LNCAP (cell line): ENCODE data around the gene HES3.

Experiments
- TF ChIP-seq, protein P1 (sequence below): fragments of 450-650 bp; IDR thresholded peaks from 2 replicates; pipeline ENCODE4 v1.5.1; 2017; ENCODE audit warnings: mild to moderate bottlenecking

HES3 gene

DNA sequence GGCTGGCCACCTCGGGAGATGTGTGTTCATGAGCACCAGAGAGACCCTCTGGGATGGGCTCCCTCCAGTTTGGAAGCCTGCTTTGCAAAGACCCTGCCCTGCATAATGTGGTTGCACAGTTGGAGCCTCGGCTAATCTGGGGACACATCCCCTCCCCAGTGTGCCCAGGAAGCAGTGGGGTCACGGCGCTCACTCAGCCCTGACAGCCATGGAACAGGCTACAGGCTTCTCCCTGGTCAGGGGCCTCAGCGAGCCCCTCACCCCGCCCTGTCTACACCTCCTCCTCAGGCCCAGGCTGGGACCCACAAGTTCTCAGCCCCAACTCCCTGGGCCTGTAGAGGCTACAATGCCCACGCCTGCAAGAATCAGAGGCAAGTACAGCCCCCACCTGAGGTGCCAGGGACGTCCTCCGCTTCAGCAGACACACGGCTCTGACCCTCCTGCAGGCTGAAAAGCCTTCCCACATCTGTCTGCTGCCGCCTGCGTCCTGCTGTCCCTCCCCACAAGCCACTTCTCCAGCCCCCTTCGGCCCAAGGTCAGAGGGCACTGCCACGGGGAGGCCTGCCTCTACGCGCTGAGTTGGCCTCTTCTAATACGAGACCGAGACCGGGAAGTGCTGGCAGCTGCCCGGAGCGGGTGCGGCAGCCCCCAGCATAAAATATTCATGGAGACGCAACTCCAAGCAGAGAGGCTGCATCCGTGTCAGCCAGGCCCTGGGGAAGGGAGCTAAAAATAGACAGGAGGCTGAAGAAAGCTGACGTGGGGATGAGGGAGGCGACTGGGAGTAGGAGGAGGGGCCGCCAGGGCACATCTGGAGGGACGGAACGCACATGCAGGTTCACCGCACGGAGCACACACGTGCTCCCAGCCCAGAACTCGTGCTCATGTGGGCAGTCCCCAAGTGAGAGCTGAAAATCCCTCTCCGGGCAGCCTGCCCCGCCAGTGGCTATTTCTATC, 32.1 kb downstream of the HES3 start:
- TF ChIP-seq, protein P1, sequence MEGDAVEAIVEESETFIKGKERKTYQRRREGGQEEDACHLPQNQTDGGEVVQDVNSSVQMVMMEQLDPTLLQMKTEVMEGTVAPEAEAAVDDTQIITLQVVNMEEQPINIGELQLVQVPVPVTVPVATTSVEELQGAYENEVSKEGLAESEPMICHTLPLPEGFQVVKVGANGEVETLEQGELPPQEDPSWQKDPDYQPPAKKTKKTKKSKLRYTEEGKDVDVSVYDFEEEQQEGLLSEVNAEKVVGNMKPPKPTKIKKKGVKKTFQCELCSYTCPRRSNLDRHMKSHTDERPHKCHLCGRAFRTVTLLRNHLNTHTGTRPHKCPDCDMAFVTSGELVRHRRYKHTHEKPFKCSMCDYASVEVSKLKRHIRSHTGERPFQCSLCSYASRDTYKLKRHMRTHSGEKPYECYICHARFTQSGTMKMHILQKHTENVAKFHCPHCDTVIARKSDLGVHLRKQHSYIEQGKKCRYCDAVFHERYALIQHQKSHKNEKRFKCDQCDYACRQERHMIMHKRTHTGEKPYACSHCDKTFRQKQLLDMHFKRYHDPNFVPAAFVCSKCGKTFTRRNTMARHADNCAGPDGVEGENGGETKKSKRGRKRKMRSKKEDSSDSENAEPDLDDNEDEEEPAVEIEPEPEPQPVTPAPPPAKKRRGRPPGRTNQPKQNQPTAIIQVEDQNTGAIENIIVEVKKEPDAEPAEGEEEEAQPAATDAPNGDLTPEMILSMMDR = no peak

DNA sequence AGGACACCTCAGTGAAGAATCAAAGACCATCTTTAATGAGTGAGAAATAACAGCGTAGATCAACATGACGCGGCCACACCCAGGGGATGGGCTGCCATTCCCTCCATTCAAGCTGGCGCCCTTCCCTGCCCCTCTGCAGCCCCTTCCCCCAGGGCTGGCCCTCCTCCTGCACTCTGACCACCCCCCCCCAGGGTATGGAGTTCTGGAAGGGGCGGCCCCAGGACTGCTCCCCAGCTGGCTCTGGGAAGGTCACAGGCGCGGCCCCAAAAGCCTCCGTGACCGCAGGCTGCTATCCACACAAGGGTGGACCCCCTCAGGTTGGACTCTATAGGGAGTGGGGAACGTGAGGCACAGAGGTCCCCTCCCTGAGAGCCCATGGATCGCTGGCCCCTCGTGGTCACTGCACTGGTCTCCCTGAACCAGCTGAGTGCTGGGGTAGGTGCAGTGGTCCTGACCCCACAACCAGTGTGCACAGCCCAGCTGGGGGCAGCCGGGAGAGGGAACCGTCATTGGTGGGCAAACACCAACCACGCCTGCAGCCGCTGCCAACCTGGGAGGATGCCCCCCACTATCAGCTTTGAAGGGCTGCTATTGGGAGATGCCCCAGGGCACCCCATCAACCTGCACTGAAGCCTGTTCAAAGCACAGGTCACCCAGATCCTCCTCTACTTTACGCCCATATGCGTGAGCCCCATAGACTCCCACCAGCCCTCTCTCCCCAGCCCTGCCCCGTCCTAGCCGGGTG, 33.0 kb downstream of the HES3 start:
- TF ChIP-seq, protein P1 = no peak

DNA sequence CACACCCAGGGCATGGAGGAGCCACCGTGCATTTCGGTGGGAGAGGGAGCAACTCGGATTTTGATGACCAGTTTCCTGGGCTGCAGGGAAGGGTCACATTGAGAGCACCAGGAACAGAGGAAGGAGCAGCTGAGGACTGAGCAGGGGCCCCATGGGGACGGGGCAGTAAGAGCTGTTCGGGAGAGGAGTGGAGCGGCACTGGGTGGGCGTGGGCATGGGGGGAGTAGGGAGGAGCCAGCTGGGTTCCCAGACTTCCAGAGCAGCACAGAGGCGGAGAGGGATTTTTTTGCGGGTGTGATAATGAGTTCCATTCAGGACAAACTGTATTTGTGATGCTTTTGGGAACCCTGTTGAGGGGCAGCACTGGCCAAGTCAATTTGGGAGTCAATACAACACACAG, 34.3 kb downstream of the HES3 start:
- TF ChIP-seq, protein P1 = no peak

DNA sequence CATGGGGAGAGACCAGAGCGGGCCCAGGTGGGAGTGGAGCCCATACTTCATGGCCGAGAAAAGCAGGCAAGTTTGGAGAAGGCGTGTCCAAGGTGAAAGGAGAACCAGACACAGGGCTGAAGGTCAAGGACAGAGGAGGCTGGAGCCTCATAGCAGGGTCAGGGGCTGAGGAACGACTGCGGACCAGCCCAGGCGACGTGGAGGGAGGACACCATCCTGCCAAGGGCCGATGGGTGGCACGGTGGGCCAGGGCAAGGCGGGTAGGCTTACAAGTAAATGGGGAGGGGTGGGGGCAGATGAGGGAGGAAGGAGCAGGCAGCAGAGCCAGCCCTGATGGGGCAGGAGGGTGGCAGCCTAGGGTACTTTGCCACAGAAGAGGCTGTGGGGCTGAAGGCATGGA, 35.1 kb downstream of the HES3 start:
- TF ChIP-seq, protein P1 = no peak

DNA sequence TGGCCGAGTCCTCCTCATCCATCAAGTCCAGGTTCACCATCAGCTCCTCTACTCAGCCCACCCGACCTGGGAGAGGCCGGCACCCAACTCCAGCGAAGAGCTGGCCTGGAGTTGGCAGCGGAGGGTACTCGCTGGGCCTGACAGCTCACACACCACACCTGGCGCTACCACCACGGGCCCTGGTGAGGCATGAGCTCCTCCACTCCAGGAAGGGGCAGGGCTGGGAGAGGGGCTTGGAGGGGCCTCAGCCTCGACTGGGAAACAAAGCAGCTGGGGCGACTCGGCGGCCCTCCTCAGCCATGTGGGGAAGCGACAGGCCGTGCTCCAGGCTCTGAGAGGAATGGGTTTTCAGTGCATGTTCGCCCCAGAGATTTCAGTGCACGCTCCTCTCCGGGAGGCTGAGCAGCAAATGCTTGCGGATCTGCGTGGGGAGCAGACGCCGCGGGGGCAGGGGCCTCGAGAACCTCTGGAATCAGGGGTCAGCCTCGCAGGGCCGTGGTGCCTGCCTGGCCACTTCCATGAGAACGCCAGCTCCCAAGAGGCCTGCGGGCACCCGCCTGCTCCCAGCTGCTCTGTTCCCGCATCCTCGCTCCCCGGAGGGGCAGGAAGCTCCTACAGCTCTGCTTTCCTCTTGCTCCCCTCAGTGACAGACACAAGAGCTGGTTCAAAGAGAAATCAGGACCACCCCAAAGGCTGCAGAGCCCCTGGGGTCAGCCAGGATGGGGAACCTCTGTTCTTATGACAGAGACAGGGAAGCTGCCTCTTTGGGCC, 35.8 kb downstream of the HES3 start:
- TF ChIP-seq, protein P1 = no peak

DNA sequence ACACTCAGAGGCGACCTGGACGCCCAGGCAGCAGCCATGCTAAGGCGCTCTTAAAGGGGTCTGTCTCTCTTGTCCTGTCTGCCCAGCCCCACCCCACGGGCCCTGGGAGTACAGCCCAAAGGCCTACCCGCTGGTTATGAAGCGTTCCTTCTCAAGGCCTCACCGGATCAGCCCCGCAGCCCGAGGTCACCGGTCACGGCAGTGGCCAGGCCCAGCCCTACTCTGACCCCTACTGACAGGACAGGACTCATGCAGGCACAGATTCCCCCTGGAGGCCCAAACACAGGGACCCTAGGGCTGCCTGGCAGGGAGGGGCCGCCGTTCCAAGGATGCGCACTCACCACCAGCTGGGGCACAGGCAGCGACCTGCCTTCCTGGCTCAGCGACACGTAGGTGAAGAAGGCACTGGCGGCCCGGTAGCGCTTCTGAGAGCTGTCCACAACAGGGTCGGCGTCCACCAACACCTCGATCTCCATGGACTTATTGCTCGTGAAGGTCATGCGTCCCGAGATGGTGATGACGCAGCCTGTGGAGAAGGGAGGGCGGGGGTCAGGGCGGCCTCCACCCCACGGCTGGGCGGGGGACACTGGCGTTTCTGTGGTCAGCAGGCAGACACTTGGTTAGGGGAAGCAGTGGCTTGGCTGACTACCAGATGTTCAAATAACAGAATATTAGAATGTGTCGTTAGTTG, 36.9 kb downstream of the HES3 start:
- TF ChIP-seq, protein P1 = 0 out of 2 replicates have a peak, but pooled peaks have one; percentile 18
